IMR-90 (cell line): ENCODE measurements around the gene ZDHHC8. TPM values are rescaled to one million over a fixed set of nuclear protein-coding genes. Genes with fewer than 3 reads are reported as not detected.

Source experiments
- ATAC-seq: fragments of 200-7000 bp; cut with Tn5 transposase; 2 replicates; pipeline ENCODE4 v1.9.1; 2020; ENCODE audit warnings: low read depth, mild to moderate bottlenecking, moderate library complexity
- BruUV-seq: library from RNA; stranded (reverse); fragments of 400-500 nt; replicated peaks from 2 replicates; lab custom pipeline; 2021; lab: Mats Ljungman, UMichigan
- CTCF ChIA-PET: fragments of 300-600 bp; formaldehyde crosslinking; extraction: SDS; loops from one replicate; lab custom pipeline; 2021; ENCODE audit warnings: antibody characterized with exemption; lab: Yijun Ruan, JAX
- POLR2A ChIA-PET: fragments of 300-600 bp; sonication (Branson Sonifier 250); formaldehyde crosslinking; loops from one replicate; lab custom pipeline; 2022; ENCODE audit warnings: antibody characterized with exemption; ENCODE audit not compliant: unreplicated experiment; lab: Charles Lee
- DNase-seq: peaks from one replicate; pipeline ENCODE4 v3.0.0; 2013
- H2AFZ ChIP-seq: replicated peaks from 2 replicates; pipeline ENCODE3; 2013; ENCODE audit warnings: low read length, mild to moderate bottlenecking; ENCODE audit not compliant: poor library complexity
- H2AK5ac ChIP-seq: 2 replicates; pipeline ENCODE4 v1.6.1; 2013; ENCODE audit warnings: low read depth, low read length, inconsistent platforms
- H2AK9ac ChIP-seq: replicated peaks from 2 replicates; pipeline ENCODE3; 2013; ENCODE audit warnings: mild to moderate bottlenecking, low read depth, low read length, moderate library complexity; ENCODE audit not compliant: poor library complexity
- H2BK120ac ChIP-seq: 2 replicates; pipeline ENCODE4 v1.6.1; 2013; ENCODE audit warnings: low read depth, low read length, inconsistent platforms
- H2BK15ac ChIP-seq: 3 replicates; pipeline ENCODE4 v1.6.1; 2013; ENCODE audit warnings: low read depth, low read length, inconsistent platforms
- H2BK20ac ChIP-seq: 2 replicates; pipeline ENCODE4 v1.6.1; 2013; ENCODE audit warnings: low read depth, mild to moderate bottlenecking, inconsistent platforms, low read length, moderate library complexity
- H2BK5ac ChIP-seq: 2 replicates; pipeline ENCODE4 v1.6.1; 2013; ENCODE audit warnings: mild to moderate bottlenecking, low read depth, low read length, inconsistent platforms; ENCODE audit not compliant: poor library complexity, severe bottlenecking
- H3K14ac ChIP-seq: replicated peaks from 2 replicates; pipeline ENCODE4 v1.6.1; 2013; ENCODE audit warnings: low read depth, low read length, inconsistent platforms
- H3K18ac ChIP-seq: 2 replicates; pipeline ENCODE4 v1.6.1; 2013; ENCODE audit warnings: low read depth, low read length, control low read depth
- H3K23ac ChIP-seq: 2 replicates; pipeline ENCODE4 v1.6.1; 2013; ENCODE audit warnings: low read depth, low read length, inconsistent platforms
- H3K27ac ChIP-seq: 2 replicates; pipeline ENCODE4 v1.5.1; 2013; ENCODE audit warnings: mild to moderate bottlenecking, control low read depth, low read length; ENCODE audit not compliant: insufficient read depth
- H3K27me3 ChIP-seq: 2 replicates; pipeline ENCODE4 v1.6.1; 2013; ENCODE audit warnings: low read length; ENCODE audit not compliant: control insufficient read depth, insufficient read depth
- H3K36me3 ChIP-seq: 2 replicates; pipeline ENCODE4 v1.6.1; 2013; ENCODE audit warnings: low read length, mixed read lengths; ENCODE audit not compliant: control insufficient read depth, insufficient read depth
- H3K4ac ChIP-seq: 2 replicates; pipeline ENCODE4 v1.6.1; 2013; ENCODE audit warnings: low read depth, low read length, inconsistent platforms
- H3K4me1 ChIP-seq: 2 replicates; pipeline ENCODE4 v1.6.1; 2013; ENCODE audit warnings: low read length, mixed read lengths; ENCODE audit not compliant: control insufficient read depth, insufficient read depth
- H3K4me2 ChIP-seq: 2 replicates; pipeline ENCODE4 v1.6.1; 2013; ENCODE audit warnings: low read depth, mild to moderate bottlenecking, control low read depth, low read length, moderate library complexity
- H3K4me3 ChIP-seq: 2 replicates; pipeline ENCODE4 v1.5.1; 2013; ENCODE audit warnings: low read depth, mild to moderate bottlenecking, control low read depth, low read length, moderate library complexity; ENCODE audit not compliant: insufficient read depth
- H3K56ac ChIP-seq: 2 replicates; pipeline ENCODE4 v1.6.1; 2013; ENCODE audit warnings: low read length, inconsistent platforms; ENCODE audit not compliant: insufficient read depth; ENCODE audit errors: extremely low read depth
- H3K79me1 ChIP-seq, 2 experiments: 2 replicates each; pipeline ENCODE4 v1.6.1; 2013; ENCODE audit warnings: low read length in 2 of 2, inconsistent platforms in 1 of 2, low read depth in 1 of 2
- H3K9ac ChIP-seq: 2 replicates; pipeline ENCODE4 v1.6.1; 2013; ENCODE audit warnings: low read depth, low read length, control low read depth
- H3K9me1 ChIP-seq: 2 replicates; pipeline ENCODE4 v1.6.1; 2013; ENCODE audit warnings: low read length, inconsistent platforms; ENCODE audit not compliant: insufficient read depth
- H3K9me3 ChIP-seq: 2 replicates; pipeline ENCODE4 v1.6.1; 2013; ENCODE audit warnings: low read length; ENCODE audit not compliant: control insufficient read depth, insufficient read depth
- H4K20me1 ChIP-seq: 2 replicates; pipeline ENCODE4 v1.6.1; 2013; ENCODE audit warnings: low read length, inconsistent platforms; ENCODE audit not compliant: insufficient read depth
- H4K5ac ChIP-seq: 2 replicates; pipeline ENCODE4 v1.6.1; 2013; ENCODE audit warnings: mild to moderate bottlenecking, low read depth, low read length, control low read depth
- H4K8ac ChIP-seq, 2 experiments: 2 replicates each; pipeline ENCODE4 v1.6.1; 2013; ENCODE audit warnings: low read depth in 2 of 2, low read length in 2 of 2, control low read depth in 1 of 2, inconsistent platforms in 1 of 2
- H4K91ac ChIP-seq: 2 replicates; pipeline ENCODE4 v1.6.1; 2013; ENCODE audit warnings: low read depth, low read length, inconsistent platforms; ENCODE audit not compliant: insufficient read depth
- BHLHE40 ChIP-seq: fragments of 150-350 bp; IDR thresholded peaks from 2 replicates; pipeline ENCODE4 v1.6.1; 2016; ENCODE audit warnings: mild to moderate bottlenecking, low read depth, low read length
- CEBPB ChIP-seq: IDR thresholded peaks from 2 replicates; pipeline ENCODE4 v1.6.1; 2012; ENCODE audit warnings: low read depth, low read length, improper control_type of control experiment
- CHD1 ChIP-seq: IDR thresholded peaks from 2 replicates; pipeline ENCODE4 v1.6.1; 2012; ENCODE audit warnings: low read depth, low read length, improper control_type of control experiment
- MAFK ChIP-seq: IDR thresholded peaks from 2 replicates; pipeline ENCODE4 v1.6.1; 2012; ENCODE audit warnings: low read depth, low read length, improper control_type of control experiment
- MAZ ChIP-seq: IDR thresholded peaks from 2 replicates; pipeline ENCODE4 v1.6.1; 2012; ENCODE audit warnings: low read depth, mild to moderate bottlenecking, low read length, improper control_type of control experiment, moderate library complexity, borderline replicate concordance
- NFE2L2 ChIP-seq: fragments of 150-350 bp; IDR thresholded peaks from 2 replicates; pipeline ENCODE4 v1.6.1; 2016; ENCODE audit warnings: low read depth, mild to moderate bottlenecking, low read length
- POLR2A ChIP-seq: IDR thresholded peaks from 2 replicates; pipeline ENCODE4 v1.6.1; 2012; ENCODE audit warnings: mild to moderate bottlenecking, low read depth, low read length
- RAD21 ChIP-seq: IDR thresholded peaks from 2 replicates; pipeline ENCODE4 v1.6.1; 2012; ENCODE audit warnings: low read length, improper control_type of control experiment
- RCOR1 ChIP-seq: IDR thresholded peaks from 2 replicates; pipeline ENCODE4 v1.6.1; 2012; ENCODE audit warnings: mild to moderate bottlenecking, low read length, improper control_type of control experiment; ENCODE audit not compliant: insufficient replicate concordance
- SMC3 ChIP-seq: fragments of 150-350 bp; IDR thresholded peaks from 2 replicates; pipeline ENCODE4 v1.6.1; 2016; ENCODE audit warnings: low read depth, mild to moderate bottlenecking, antibody characterized with exemption, low read length, moderate library complexity
- USF2 ChIP-seq: fragments of 150-350 bp; IDR thresholded peaks from 2 replicates; pipeline ENCODE4 v1.6.1; 2017; ENCODE audit warnings: mild to moderate bottlenecking, antibody characterized with exemption, low read length, low read depth
- WGBS, 2 experiments: methylation state at CpG; one replicate each; pipeline versions ENCODE4 v1.1.5 to v1.1.7; 2013; ENCODE audit warnings: missing lambda C conversion rate in 2 of 2; ENCODE audit not compliant: insufficient read length in 1 of 2; ENCODE audit errors: extremely low coverage in 2 of 2; 5-methylcytosine and 5-hydroxymethylcytosine counted together
- dilution Hi-C: fragments of 300-500 bp; cut with HindIII; formaldehyde crosslinking; loops from one replicate; pipeline ENCODE4 v1.14.3; 2018; ENCODE audit warnings: low sequenced_read_pairs; ENCODE audit not compliant: unreplicated experiment
- in situ Hi-C: fragments of 300-500 bp; cut with MboI; formaldehyde crosslinking; loops from 3 replicates; pipeline ENCODE4 v1.14.3; 2019; ENCODE audit warnings: low sequenced_read_pairs, inconsistent platforms, mixed read lengths
- intact Hi-C: fragments of 100-400 bp; cut with micrococcal nuclease; formaldehyde crosslinking; loops from 2 replicates; pipeline ENCODE4 v1.10.0; 2022
- polyA plus RNA-seq, 3 experiments: library from polyadenylated mRNA; depleted of rRNA; stranded (reverse); fragments of >200 nt; gene quantifications; 2 replicates each; pipeline ENCODE4 v1.2.3, GENCODE V29; 2012; ENCODE audit warnings: low replicate concordance in 1 of 3
- total RNA-seq: library from RNA; depleted of rRNA; stranded (reverse); fragments of >200 nt; gene quantifications from 2 replicates; pipeline ENCODE4 v1.2.3, GENCODE V29; 2012
- TF ChIP-seq, protein P1 (sequence below): fragments of 150-350 bp; IDR thresholded peaks from 2 replicates; pipeline ENCODE4 v1.6.1; 2016; ENCODE audit warnings: low read depth, mild to moderate bottlenecking, low read length, moderate library complexity, borderline replicate concordance

The ZDHHC8 gene
- total and polyA plus RNA-seq, 2 of the 4 experiments (the other 2 are of a cell fraction): 2.5 to 72.6 TPM

DNA sequence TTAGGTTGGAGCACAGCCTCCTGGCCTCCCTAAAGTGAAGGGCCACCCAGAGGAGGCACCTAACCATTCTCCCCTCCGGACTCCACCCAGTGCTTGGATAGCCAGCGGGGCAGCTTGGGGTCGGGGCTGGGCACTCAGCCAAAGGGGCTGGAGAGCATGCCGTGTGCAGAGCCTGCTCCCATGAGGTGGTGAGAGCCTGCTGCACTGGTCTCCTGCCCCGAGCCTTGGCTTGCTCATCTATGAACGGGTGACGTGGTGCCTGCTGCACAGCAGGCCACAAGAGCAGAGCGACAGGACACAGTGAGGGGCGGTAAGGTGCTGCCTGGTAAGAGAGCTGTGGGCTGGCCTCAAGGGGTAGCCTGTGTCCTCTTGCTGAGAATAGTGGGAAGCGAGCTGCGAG is 33.3 kb downstream of the ZDHHC8 start:
- Histone ChIP-seq H3K9me1 (no peaks in the 10 kb centered on the region), H3K4me3 (no peak overlapping the region), H4K20me1 (no peaks in the 10 kb centered on the region), H3K4ac (no peak overlapping the region), H3K9ac (no peak overlapping the region), H3K18ac (no peak overlapping the region), H4K8ac (no peak overlapping the region), H3K27me3 (peaks cover 15% of the 10 kb centered on the region), H2AK5ac (no peak overlapping the region), H4K91ac (no peak overlapping the region), H3K56ac (no peak overlapping the region), H3K14ac (no peak overlapping the region), H2BK5ac (no peak overlapping the region), H3K27ac (no peak overlapping the region), H3K23ac (no peak overlapping the region), H2BK20ac (no peak overlapping the region), H2BK120ac (no peak overlapping the region), H4K5ac (no peak overlapping the region), H2AK9ac (no peak overlapping the region), H2BK15ac (no peak overlapping the region), H3K36me3 (no peaks in the 10 kb centered on the region), H2AFZ (no peak overlapping the region), H3K79me1 (no peaks in the 10 kb centered on the region), H3K4me1 (no peaks in the 10 kb centered on the region), H3K9me3 (no peaks in the 10 kb centered on the region), H3K4me2 (no peak overlapping the region)
- ChIA-PET CTCF (no interaction called here), POLR2A (no interaction called here)
- no TSS peak for BruUV-seq
- ATAC-seq (no peak), DNase-seq (no peak)
- TF ChIP-seq BHLHE40 (no peak), CHD1 (no peak), NFE2L2 (no peak), RCOR1 (no peak), USF2 (no peak), SMC3 (no peak), MAZ (no peak), CEBPB (no peak), POLR2A (no peak), RAD21 (no peak), MAFK (no peak)
- TF ChIP-seq, protein P1, sequence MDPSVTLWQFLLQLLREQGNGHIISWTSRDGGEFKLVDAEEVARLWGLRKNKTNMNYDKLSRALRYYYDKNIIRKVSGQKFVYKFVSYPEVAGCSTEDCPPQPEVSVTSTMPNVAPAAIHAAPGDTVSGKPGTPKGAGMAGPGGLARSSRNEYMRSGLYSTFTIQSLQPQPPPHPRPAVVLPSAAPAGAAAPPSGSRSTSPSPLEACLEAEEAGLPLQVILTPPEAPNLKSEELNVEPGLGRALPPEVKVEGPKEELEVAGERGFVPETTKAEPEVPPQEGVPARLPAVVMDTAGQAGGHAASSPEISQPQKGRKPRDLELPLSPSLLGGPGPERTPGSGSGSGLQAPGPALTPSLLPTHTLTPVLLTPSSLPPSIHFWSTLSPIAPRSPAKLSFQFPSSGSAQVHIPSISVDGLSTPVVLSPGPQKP: no peak
- WGBS, 2 experiments: 35% methylated on average over 4 of the region's 11 CpGs; no CpG with 5 or more reads in 1 of the 2 experiments
- intact Hi-C loops: no loop called here
- dilution Hi-C loops: no loop called here
- in situ Hi-C loops: no loop called here
